Left lung (tissue), 10 donors: ENCODE measurements around the gene WNT11. TPM values are rescaled to one million over a fixed set of nuclear protein-coding genes. Genes with fewer than 3 reads are reported as not detected.
A peak's percentile ranks its signal among the peaks of the same experiment; 100 is the strongest.

Source experiments
- ATAC-seq: fragments of 200-7000 bp; cut with Tn5 transposase; one replicate; pipeline ENCODE4 v1.9.1; 2020; ENCODE audit warnings: moderate library complexity
- DNase-seq, 4 donors: peaks; one replicate each; pipeline ENCODE4 v3.0.0-alpha.2; 2013 to 2020
- H3K27ac ChIP-seq, 2 donors: fragments of 200-600 bp; sonication (generic) in 1 of 2; one replicate each; pipeline versions ENCODE4 v1.5.0 to v1.8.0; 2020 to 2021
- H3K27me3 ChIP-seq, 2 donors: fragments of 200-600 bp; sonication (generic) in 1 of 2; one replicate each; pipeline versions ENCODE4 v1.5.0 to v1.8.0; 2020 to 2021
- H3K36me3 ChIP-seq, 2 donors: fragments of 200-600 bp; sonication (generic) in 1 of 2; one replicate each; pipeline versions ENCODE4 v1.5.0 to v1.8.0; 2020 to 2021
- H3K4me1 ChIP-seq, 2 donors: fragments of 200-600 bp; one replicate each; pipeline ENCODE4 v1.8.0; 2021
- H3K4me3 ChIP-seq, 2 donors: fragments of 200-600 bp; sonication (generic) in 1 of 2; one replicate each; pipeline versions ENCODE4 v1.5.0 to v1.8.0; 2020 to 2021; ENCODE audit warnings: mild to moderate bottlenecking in 1 of 2
- H3K9me3 ChIP-seq, 2 donors: fragments of 200-600 bp; sonication (generic) in 1 of 2; one replicate each; pipeline versions ENCODE4 v1.5.0 to v1.8.0; 2020 to 2021
- intact Hi-C, 2 donors: fragments of 100-400 bp; cut with DNase I; formaldehyde crosslinking; loops; one replicate each; pipeline versions ENCODE4 v1.11.2 to v1.14.2; 2022
- polyA plus RNA-seq, 6 donors: library from polyadenylated mRNA; unstranded; fragments of 120-200 nt; gene quantifications; one replicate each; pipeline ENCODE4 v1.2.1, GENCODE V29; 2013; ENCODE audit not compliant: insufficient read length in 6 of 6
- total RNA-seq, 2 donors: library from RNA; stranded (reverse); fragmentation: NEBNext Ultra II Directional; extraction: Animal tissue kit (Norgen Biotek cat#: 25700); gene quantifications; one replicate each; pipeline ENCODE4 v1.2.1, GENCODE V29; 2021
- TF ChIP-seq, protein P1 (sequence below), 2 donors: fragments of 200-600 bp; sonication (generic) in 1 of 2; IDR thresholded peaks; one replicate each; pipeline versions ENCODE4 v1.5.0 to v1.8.0; 2021; ENCODE audit warnings: antibody characterized with exemption in 2 of 2
- donor health status: DM: no; HTN: yes; CAD: no.
- donor health status: DM: no; HTN: no; CAD: no.

Gene WNT11
- total and polyA plus RNA-seq, 8 donors: 1.3 to 64.0 (median 54.3) TPM

DNA sequence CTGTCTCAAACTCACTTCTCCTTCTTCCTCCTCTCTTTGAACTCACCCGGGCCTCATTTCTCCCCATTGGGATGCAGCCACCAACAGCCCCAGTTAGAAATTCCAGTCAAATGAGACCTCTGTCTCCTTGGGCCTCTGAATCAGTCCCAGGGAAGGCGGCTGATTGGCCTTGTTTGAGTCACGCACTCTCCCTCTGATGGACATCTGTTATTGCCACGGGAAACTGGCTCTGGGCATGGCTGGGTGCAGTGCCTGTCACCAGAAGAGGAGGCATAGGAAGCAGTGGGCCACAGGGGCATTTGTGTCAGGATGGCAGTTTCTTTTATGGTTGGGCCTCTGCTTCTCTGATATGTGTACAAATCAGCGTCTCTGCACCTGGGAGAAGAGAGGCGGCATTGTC is 9.6 kb upstream of the WNT11 start:
- Histone ChIP-seq H3K9me3 (no peaks in the 10 kb centered on the region), H3K27ac (no peak overlapping the region), H3K27me3 (peaks cover 8 to 29% of the 10 kb centered on the region in 2 donors), H3K36me3 (no peaks in the 10 kb centered on the region), H3K4me3 (no peak overlapping the region), H3K4me1 (peaks cover 0 to 2% of the 10 kb centered on the region in 2 donors)
- intact Hi-C loops: no loop called here
- ATAC-seq: no peak
- no peak for DNase-seq
- TF ChIP-seq, protein P1, sequence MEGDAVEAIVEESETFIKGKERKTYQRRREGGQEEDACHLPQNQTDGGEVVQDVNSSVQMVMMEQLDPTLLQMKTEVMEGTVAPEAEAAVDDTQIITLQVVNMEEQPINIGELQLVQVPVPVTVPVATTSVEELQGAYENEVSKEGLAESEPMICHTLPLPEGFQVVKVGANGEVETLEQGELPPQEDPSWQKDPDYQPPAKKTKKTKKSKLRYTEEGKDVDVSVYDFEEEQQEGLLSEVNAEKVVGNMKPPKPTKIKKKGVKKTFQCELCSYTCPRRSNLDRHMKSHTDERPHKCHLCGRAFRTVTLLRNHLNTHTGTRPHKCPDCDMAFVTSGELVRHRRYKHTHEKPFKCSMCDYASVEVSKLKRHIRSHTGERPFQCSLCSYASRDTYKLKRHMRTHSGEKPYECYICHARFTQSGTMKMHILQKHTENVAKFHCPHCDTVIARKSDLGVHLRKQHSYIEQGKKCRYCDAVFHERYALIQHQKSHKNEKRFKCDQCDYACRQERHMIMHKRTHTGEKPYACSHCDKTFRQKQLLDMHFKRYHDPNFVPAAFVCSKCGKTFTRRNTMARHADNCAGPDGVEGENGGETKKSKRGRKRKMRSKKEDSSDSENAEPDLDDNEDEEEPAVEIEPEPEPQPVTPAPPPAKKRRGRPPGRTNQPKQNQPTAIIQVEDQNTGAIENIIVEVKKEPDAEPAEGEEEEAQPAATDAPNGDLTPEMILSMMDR (IDR thresholded peaks at IDR 0.05): no peak

DNA sequence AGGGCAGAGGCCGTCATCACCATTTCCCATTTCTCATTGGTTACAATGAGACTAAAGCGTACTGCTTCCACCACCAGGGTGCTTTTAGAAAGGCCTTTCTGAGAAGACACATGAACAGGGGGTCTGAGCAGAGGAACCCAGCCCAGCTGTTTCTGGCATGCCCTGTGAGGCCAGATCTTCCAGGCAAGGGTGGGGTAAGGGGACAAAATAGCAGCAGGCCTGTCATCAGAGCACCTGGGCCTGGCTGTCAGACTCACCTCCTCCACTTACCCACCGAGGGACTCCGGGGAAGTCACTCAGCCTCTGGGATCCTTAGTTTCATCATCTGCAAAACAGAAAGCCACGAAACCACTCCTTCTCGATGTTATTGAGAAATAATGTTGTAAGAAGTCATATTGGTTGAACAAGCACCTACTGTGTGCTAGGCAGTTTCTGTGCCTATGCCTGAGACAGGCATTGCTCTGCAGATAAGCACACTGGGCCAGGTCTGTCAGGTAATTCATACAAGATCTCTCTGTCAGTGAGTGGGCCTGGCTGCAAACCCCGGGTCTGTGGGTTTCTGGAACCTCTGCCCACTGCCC is 8.8 kb upstream of the WNT11 start:
- no peaks in the 10 kb centered on the region for H3K36me3 ChIP-seq
- ATAC-seq (no peak), DNase-seq (no peak)
- no peaks in the 10 kb centered on the region for H3K9me3 ChIP-seq
- H3K4me3 ChIP-seq: no peak overlapping the region
- peaks cover 14 to 38% of the 10 kb centered on the region in 2 donors for H3K27me3 ChIP-seq
- no peak overlapping the region for H3K27ac ChIP-seq
- TF ChIP-seq, protein P1 (IDR thresholded peaks at IDR 0.05): no peak
- peaks cover 2 to 11% of the 10 kb centered on the region in 2 donors for H3K4me1 ChIP-seq
- intact Hi-C loops: no loop called here

DNA sequence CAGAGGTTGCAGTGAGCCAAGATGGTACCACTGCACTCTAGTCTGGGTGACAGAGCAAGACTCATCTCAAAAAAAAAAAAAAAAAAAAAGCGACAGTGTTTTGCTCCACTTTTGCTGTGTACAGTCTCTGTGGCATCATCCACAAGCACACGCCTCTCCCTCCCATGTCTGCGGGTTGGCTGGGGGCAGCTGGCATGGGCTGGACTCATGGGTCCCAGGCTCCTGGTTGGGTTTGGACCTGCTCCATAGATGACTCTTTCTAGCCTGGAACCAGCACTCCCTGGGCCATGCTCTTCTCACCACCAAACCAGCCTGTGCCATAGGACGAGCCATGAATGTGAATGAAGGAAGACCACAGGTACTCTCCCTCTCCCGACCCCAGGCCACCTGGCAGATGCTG is 7.9 kb upstream of the WNT11 start:
- H3K4me1 ChIP-seq: peaks cover 6 to 20% of the 10 kb centered on the region in 2 donors
- H3K36me3 ChIP-seq: no peaks in the 10 kb centered on the region
- ATAC-seq (no peak), DNase-seq (peak in 1 of 4 donors; percentile 57)
- H3K9me3 ChIP-seq: no peaks in the 10 kb centered on the region
- H3K27me3 ChIP-seq: peaks cover 20 to 47% of the 10 kb centered on the region in 2 donors
- H3K27ac ChIP-seq: no peak overlapping the region
- H3K4me3 ChIP-seq: no peak overlapping the region
- TF ChIP-seq, protein P1 (IDR thresholded peaks at IDR 0.05): no peak
- intact Hi-C loops: no loop called here

DNA sequence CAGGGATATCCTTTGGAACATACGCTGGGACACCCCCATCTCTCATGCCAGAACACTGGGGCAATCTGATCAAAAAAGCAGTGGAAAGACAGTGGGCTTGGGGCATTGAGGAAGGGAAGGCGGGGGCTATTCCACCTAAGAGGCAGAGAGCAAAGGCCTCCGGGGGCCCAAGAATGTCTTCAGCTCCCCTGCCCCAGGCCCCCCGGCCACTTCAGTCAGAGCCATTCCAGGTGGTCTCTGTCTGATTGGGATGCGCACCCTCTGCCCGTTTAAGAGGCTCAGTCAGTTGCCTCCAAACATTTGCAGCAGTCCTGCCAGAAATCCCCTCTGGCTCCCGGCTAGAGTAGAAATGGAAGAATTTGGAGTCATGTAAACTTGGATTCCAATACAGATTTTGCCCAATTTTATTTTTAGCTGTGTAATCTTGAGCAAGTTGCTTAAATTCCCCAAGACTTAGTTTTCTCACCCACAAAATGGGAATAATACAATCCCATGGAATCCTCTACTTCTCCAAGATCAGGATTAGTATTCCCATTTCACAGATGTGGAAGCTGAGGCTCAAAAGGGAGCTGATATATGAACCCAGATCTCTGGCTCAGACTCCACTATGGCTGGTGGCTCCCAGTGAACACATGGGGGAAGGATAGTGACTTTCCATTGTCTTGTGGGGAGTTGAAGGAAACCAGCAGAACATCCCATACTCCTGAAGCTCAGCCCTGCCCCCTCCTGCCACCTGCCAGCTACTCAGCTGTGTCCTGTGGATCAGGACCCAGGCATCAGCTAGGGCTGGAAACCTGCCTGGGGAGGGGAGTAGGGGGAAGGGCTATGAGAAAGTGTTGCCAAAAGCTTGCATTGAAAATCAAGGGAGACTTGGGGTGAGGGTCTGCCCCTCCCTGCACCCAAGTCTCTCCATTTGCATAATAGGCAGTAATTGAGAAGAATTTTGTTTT is 6.1 kb upstream of the WNT11 start:
- TF ChIP-seq, protein P1 (IDR thresholded peaks at IDR 0.05): no peak
- Histone ChIP-seq H3K36me3 (no peaks in the 10 kb centered on the region), H3K27ac (no peak overlapping the region), H3K4me1 (peaks cover 17 to 38% of the 10 kb centered on the region in 2 donors), H3K4me3 (no peak overlapping the region), H3K27me3 (peaks cover 20 to 65% of the 10 kb centered on the region in 2 donors), H3K9me3 (no peaks in the 10 kb centered on the region)
- no peak for ATAC-seq
- DNase-seq: no peak
- intact Hi-C loops: no loop called here
